Chondrocyte (in vitro differentiated cells): ENCODE data around the gene MEIS3. TPM values are rescaled to one million over a fixed set of nuclear protein-coding genes. Genes with fewer than 3 reads are reported as not detected.

ENCODE experiments used
- DNase-seq: peaks from one replicate; pipeline ENCODE4 v3.0.0; 2021; ENCODE audit warnings: mixed read lengths, low spot score
- H3K27ac Mint-ChIP-seq: one replicate; pipeline ENCODE4 v1.8.0; 2021; ENCODE audit warnings: mild to moderate bottlenecking, moderate library complexity, mixed read lengths; ENCODE audit not compliant: unreplicated experiment
- H3K27me3 Mint-ChIP-seq: 2 replicates; pipeline ENCODE4 v1.8.0; 2021; ENCODE audit warnings: low read depth, mixed read lengths
- H3K36me3 Mint-ChIP-seq: 2 replicates; pipeline ENCODE4 v1.8.0; 2021; ENCODE audit warnings: low read depth, mixed read lengths
- H3K4me1 Mint-ChIP-seq: 2 replicates; pipeline ENCODE4 v1.8.0; 2021; ENCODE audit warnings: low read depth, mild to moderate bottlenecking, mixed read lengths
- H3K4me3 Mint-ChIP-seq: one replicate; pipeline ENCODE4 v1.8.0; 2021; ENCODE audit warnings: mild to moderate bottlenecking, moderate library complexity, mixed read lengths; ENCODE audit not compliant: unreplicated experiment
- H3K9me3 Mint-ChIP-seq: 2 replicates; pipeline ENCODE4 v1.8.0; 2021; ENCODE audit warnings: low read depth, mixed read lengths
- CTCF ChIP-seq: fragments of 200-600 bp; sonication (generic); IDR thresholded peaks from 2 replicates; pipeline ENCODE4 v1.5.0; 2021; ENCODE audit warnings: antibody characterized with exemption, mild to moderate bottlenecking, moderate library complexity
- total RNA-seq: library from RNA; stranded (reverse); gene quantifications from 3 replicates; pipeline ENCODE4 v1.2.1, GENCODE V29; 2021

Gene MEIS3
- total RNA-seq, 1 donor from 2014 or later: 79.5 TPM

- H3K27ac Mint-ChIP-seq: no peak overlapping the region
- peaks cover 3% of the 10 kb centered on the region for H3K4me1 Mint-ChIP-seq
- peaks cover 18% of the 10 kb centered on the region for H3K27me3 Mint-ChIP-seq
- TF ChIP-seq CTCF: peak; percentile 98
- H3K36me3 Mint-ChIP-seq: no peaks in the 10 kb centered on the region
- DNase-seq: no peak
- H3K9me3 Mint-ChIP-seq: no peaks in the 10 kb centered on the region
- H3K4me3 Mint-ChIP-seq: no peak overlapping the region
These were observed 17.5 kb upstream of the MEIS3 start for GRCh38 chr19:47436712-47437401.

- Mint-ChIP-seq H3K27ac (no peak overlapping the region), H3K9me3 (no peaks in the 10 kb centered on the region), H3K4me3 (no peak overlapping the region), H3K4me1 (peaks cover 3% of the 10 kb centered on the region), H3K36me3 (no peaks in the 10 kb centered on the region), H3K27me3 (peaks cover 12% of the 10 kb centered on the region)
- DNase-seq: no peak
- no peak for TF ChIP-seq CTCF
These were observed 16.6 kb upstream of the MEIS3 start for GRCh38 chr19:47435883-47436417.

- H3K27me3 Mint-ChIP-seq: peaks cover 9% of the 10 kb centered on the region
- H3K36me3 Mint-ChIP-seq: no peaks in the 10 kb centered on the region
- no peak overlapping the region for H3K4me3 Mint-ChIP-seq
- TF ChIP-seq CTCF: no peak
- DNase-seq: no peak
- no peaks in the 10 kb centered on the region for H3K9me3 Mint-ChIP-seq
- peaks cover 3% of the 10 kb centered on the region for H3K4me1 Mint-ChIP-seq
- no peak overlapping the region for H3K27ac Mint-ChIP-seq
These were observed 15.9 kb upstream of the MEIS3 start for GRCh38 chr19:47435196-47435595.

GRCh38 chr19:47434088-47434487, 14.8 kb upstream of the MEIS3 start:
- no peak overlapping the region for H3K27ac Mint-ChIP-seq
- H3K4me3 Mint-ChIP-seq: no peak overlapping the region
- H3K27me3 Mint-ChIP-seq: peaks cover 5% of the 10 kb centered on the region
- H3K4me1 Mint-ChIP-seq: peaks cover 9% of the 10 kb centered on the region
- H3K36me3 Mint-ChIP-seq: no peaks in the 10 kb centered on the region
- H3K9me3 Mint-ChIP-seq: no peaks in the 10 kb centered on the region
- no peak for DNase-seq
- TF ChIP-seq CTCF: no peak

- Mint-ChIP-seq H3K9me3 (no peaks in the 10 kb centered on the region), H3K4me3 (no peak overlapping the region), H3K36me3 (no peaks in the 10 kb centered on the region), H3K27ac (no peak overlapping the region), H3K4me1 (peaks cover 9% of the 10 kb centered on the region), H3K27me3 (peaks cover 1% of the 10 kb centered on the region)
- DNase-seq: no peak
- TF ChIP-seq CTCF: no peak
These were observed 13.8 kb upstream of the MEIS3 start for GRCh38 chr19:47433121-47433520.
